Kidney tubule cell (primary cell): ENCODE data around the gene ARHGAP24.

Source experiments
- DNase-seq: peaks from one replicate; pipeline ENCODE4 v3.0.0-alpha.2; 2018; ENCODE audit warnings: low spot score

The ARHGAP24 gene

GRCh38 chr4:85697854-85698253, 222.9 kb downstream of the ARHGAP24 start:
- no peak for DNase-seq

DNA sequence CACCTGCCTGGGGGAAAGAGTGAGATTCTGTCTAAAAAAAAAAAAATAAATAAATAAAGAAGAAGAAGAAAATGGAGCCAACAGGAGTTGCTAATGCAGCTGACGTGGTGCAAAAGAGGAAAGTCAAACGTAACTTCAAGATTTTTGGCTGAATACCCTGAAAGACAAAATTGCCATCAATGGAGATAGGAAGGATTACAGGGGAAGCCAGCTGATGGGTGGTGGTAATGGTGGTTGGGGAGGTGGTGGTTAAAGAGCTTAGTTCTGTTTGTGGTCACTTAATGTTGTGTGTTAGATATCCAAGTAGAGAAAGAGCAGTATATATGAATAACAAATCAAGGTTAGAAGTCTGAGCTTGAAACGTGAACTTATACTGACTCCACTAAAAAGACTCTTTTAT, 225.4 kb downstream of the ARHGAP24 start:
- DNase-seq: no peak

GRCh38 chr4:85701861-85702321, 226.9 kb downstream of the ARHGAP24 start:
- no peak for DNase-seq

DNA sequence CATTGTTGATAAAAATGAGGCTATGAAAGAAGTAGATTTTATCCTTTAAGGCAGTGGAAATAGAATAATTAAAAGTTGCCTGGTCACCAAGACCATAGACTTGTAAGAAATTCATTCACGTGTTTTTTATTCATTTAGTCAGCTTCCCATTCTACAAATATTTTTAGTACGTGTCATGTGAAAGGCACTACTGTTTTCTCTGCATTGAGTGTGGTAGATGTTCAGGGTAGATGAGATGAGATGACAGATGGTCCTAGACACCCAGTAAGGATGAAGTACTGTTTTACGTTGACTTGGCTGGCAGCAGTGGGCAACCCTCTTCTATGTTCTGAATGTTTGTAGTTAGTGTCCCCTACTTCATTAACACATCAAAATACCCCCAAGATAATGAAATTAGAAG, 228.1 kb downstream of the ARHGAP24 start:
- DNase-seq: no peak

GRCh38 chr4:85707611-85708010, 232.7 kb downstream of the ARHGAP24 start:
- DNase-seq: no peak

DNA sequence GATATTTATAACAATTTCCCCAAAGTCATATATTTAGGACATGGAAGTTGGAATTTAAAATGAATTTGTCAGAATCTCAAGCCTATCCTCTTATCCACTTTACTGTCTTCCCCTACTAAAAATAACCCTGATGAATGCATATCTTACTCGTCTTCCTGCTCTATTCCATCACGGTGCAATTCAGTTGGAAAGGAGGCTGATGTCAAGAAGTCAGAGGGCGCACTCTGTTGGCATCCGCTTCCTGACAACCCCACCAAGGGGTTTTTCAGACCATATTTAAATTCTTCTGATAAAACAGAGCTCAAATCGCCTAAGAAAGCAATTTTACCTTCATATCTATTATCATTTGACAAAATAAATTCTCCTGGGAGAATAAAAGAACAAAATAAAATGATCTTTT, 233.5 kb downstream of the ARHGAP24 start:
- DNase-seq: no peak

DNA sequence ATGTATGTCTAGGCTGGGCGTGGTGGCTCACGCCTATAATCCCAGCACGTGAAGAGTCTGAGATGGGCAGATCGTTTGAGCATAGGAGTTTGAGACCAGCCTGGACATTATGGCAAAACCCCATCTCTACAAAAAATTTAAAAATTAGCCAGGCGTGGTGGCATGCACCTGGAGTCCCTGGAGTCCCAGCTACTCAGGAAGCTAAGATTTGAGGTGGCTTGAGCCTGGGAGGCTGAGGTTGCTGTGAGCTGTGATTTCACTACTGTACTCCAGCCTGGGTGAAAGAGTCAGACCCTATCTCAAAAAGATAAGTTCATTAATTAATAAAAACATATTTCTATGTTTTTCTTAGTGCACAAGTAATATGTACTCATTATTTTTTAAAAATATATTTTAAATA, 238.1 kb downstream of the ARHGAP24 start:
- DNase-seq: no peak

- no peak for DNase-seq
Observed at GRCh38 chr4:85715991-85716737, 241.2 kb downstream of the ARHGAP24 start.

GRCh38 chr4:85717351-85717750, 242.4 kb downstream of the ARHGAP24 start:
- DNase-seq: no peak

DNA sequence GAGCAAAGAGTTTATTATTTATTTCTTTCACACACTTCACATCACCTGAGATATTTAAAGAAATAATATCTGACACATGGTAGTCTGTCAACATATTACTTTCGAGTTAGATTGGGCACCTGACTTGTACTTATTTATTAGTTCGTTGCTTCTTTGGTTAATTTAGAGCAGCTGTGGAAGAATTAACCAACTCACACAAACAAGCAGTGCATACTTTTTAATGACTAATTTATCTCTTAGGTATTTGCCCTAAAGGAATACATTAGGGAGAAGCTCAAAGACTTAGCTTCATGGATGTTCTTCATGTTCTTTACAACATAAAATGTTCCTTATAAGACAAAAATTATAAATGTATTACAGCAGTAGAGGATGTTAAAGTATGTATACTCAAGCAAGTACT, 242.9 kb downstream of the ARHGAP24 start:
- DNase-seq: no peak

- DNase-seq: peak; percentile 73
Observed at GRCh38 chr4:85720735-85721134, 245.8 kb downstream of the ARHGAP24 start.

DNA sequence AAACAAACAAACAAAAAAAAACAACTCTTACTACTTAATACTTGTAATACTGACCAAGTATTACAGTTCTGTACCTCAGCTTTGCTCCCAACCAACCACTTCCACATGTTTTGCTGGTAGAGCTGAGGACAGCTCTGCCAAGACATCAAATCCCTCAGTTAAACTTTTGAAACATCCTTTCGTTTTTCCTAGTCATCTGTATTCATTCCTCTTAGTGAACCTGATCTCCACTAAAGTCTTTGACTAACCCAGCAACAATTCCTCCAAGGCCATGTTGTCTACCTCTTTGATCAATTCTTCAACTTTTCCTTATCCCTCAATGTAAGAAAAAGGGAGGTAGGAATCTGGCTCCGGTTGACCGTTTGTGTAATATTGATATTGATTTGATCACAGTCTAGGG, 247.5 kb downstream of the ARHGAP24 start:
- no peak for DNase-seq

DNA sequence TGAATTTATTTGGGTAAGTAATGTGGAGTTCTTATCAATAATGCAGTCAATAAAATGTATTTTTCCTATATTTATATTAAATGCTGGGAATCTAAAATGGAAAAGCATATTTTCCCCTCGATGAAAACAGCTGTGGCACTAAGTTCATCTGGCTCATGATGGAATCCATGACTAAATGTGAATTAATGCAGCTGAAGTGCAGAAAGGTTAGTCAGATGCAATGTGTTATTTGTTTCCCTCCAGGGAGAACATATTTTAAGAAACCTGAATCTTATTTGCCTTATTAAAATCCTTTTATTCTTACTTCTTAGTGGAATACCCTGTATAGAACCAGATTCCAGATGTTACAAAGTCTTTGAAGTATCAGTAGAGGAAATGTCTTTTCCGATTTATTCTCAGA, 247.9 kb downstream of the ARHGAP24 start:
- no peak for DNase-seq

DNA sequence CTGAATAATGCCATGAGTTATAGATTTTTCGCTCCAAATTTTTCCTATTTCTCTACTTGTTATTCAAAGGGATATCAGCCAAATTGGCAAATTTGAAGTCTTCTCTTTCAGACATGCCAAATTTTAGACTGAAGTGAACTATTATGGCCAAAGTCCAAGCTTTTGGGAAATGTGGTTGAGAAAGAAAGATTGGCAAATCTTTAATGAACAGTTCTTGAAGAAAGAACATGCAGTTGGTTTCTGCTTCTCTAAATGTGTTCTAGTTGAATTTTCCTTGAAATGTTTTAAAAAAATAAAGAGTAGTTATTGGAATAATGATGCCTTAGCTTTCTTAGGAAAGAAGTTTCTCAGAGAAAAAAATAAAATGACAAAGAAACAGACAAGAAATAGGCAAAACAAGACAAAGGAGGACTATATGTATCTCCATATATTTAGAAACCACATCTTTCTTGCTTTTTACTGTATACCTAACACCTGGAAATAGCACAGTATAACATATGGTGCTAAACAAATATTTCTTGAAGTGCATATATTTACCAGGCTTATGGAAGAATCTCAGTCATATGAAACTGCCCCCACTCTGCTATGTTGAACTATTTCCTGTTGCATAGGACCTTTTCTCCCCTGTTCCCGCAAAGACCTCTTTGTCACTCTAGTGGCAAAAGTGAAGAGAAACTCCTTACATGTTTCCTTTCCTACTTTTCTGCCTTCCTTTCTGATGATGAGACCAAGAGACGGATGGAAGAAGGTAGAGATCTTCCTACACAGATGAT, 250.0 kb downstream of the ARHGAP24 start:
- no peak for DNase-seq

DNA sequence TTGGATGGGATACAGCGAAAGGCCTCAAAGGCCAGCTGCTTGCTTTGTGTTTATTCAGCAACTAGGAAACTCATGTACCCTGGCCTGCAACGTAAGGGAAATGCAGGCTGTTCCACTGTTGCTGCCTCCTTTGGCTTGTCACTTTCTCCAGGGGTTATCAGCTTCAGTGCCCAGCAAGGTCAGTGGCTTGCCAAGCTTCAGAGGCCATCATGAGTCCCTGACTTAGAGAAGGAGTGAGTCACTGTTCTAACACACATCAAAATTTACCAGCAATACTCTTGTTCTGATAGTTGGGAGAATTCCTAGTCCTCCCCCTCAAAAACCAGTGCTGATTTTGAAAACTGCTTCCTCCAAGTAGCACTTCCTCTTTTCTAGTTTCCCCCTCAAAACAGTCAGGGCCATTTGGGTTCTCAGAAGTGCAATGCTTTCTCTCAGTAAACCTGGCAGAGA, 250.8 kb downstream of the ARHGAP24 start:
- DNase-seq: peak; percentile 34

DNA sequence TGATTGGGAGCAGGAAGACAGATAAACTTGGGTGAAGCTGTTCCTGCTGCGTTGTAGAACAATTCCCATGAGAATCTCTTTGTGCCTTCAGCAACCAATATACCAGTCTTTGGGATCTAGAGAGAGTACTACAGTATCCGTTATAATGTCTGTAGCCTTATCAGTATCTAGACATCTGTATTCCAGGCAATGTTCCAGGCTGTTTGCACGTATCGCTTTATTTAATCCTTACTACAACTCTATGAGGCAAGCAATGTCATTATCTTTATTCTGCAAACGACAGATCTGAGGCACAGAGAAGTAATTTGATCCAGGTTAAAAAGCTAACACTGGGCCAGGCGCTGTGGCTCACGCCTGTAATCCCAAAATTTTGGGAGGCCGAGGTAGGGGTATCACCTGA, 251.6 kb downstream of the ARHGAP24 start:
- no peak for DNase-seq

GRCh38 chr4:85728464-85728863, 253.5 kb downstream of the ARHGAP24 start:
- DNase-seq: no peak

- DNase-seq: no peak
Observed at GRCh38 chr4:85732124-85732523, 257.2 kb downstream of the ARHGAP24 start.

- DNase-seq: no peak
Observed at GRCh38 chr4:85733798-85734197, 258.8 kb downstream of the ARHGAP24 start.

DNA sequence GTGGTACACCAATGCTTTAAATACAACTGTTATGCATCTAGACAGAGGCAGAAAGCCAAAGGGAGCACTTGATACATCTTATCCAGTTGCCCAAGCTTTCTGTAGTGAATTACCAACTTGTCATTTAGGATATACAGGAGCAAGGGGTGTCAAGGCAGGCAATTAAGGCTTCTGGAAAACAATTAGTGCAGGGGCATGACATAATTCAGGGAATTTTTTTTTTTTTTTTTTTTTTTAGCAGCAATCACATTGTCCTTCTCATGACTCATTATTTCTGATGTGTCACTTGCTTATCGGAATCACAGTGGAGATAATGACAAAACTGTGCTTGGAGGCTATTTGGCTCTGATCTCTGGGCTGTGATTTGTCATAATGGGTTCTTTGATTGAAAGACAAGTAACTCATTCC, 259.5 kb downstream of the ARHGAP24 start:
- peak; percentile 20 for DNase-seq

DNA sequence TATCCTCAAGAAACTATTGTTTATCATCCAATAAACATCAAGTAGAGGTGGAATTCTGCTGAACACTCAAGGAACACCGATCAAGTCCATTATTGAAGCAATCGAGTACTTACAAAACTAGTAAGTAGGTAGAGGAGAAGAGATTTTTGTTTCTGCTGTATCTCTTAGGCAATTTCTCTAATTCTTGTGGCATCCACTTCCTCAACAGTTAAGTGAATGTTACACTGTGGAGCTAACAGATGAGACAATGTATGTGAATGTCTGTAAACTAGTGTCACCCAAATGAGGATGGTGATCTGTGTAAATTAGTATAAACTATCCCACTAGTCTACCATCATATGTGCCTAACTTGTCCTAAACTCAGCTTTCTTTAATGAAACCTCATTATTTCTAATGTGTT, 261.6 kb downstream of the ARHGAP24 start:
- DNase-seq: no peak

GRCh38 chr4:85737254-85737653, 262.3 kb downstream of the ARHGAP24 start:
- no peak for DNase-seq

- no peak for DNase-seq
Observed at GRCh38 chr4:85738721-85739120, 263.8 kb downstream of the ARHGAP24 start.
